C4-2B (cell line): ENCODE data around the gene REXO1.

ENCODE experiments used
- CTCF ChIP-seq: fragments of 450-650 bp; conservative IDR thresholded peaks from 2 replicates; pipeline ENCODE4 v1.5.1; 2017; ENCODE audit warnings: mild to moderate bottlenecking
- ZFX ChIP-seq: fragments of 450-650 bp; IDR thresholded peaks from 2 replicates; pipeline ENCODE4 v1.6.1; 2017

GRCh38 chr19:1855828-1856255 lies 7.6 kb upstream of the REXO1 start:
- TF ChIP-seq ZFX (no peak), CTCF (no peak)
